ENCODE results near the gene LIME1. TPM values are rescaled to one million over a fixed set of nuclear protein-coding genes. Genes with fewer than 3 reads are reported as not detected.

LIME1 gene
- total and polyA plus RNA-seq, 2 of the 8 experiments (the other 6 are each of a cell fraction or from before 2014, with no cell fraction given), result 4.5 to 5.9 TPM

DNA sequence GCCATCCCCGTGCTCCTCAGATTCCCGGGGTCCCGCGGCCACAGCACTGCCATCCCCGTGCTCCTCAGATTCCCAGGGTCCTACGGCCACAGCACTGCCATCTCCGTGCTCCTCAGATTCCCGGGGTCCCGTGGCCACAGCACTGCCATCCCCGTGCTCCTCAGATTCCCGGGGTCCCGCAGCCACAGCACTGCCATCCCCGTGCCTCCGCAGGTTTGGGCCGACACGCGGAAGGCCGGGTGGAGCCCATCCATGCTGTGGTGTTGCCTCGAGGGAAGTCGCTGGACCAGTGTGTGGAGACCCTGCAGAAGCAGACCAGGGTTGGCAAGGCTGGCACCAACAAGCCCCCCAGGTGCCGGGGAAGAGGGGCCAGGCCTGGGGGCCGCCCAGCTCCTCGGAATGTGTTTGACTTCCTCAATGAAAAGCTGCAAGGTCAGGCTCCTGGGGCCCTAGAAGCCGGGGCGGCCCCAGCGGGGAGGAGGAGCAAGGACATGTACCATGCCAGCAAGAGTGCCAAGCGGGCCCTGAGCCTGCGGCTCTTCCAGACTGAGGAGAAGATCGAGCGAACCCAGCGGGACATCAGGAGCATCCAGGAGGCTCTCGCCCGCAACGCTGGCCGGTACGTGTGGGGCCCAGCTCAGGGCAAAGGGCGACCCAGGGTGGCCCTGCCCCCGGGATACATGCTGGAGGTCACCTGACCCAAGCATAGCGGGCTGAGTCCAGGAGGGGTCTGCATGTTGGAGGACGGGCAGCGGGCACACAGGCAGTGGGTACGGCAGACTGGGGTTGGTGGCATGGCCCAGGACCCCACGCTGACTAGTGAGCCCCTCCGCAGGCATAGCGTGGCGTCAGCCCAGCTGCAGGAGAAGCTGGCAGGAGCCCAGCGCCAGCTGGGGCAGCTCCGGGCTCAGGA, 1.3 kb upstream of the LIME1 start (continued):
- TF ChIP-seq, protein P1, sequence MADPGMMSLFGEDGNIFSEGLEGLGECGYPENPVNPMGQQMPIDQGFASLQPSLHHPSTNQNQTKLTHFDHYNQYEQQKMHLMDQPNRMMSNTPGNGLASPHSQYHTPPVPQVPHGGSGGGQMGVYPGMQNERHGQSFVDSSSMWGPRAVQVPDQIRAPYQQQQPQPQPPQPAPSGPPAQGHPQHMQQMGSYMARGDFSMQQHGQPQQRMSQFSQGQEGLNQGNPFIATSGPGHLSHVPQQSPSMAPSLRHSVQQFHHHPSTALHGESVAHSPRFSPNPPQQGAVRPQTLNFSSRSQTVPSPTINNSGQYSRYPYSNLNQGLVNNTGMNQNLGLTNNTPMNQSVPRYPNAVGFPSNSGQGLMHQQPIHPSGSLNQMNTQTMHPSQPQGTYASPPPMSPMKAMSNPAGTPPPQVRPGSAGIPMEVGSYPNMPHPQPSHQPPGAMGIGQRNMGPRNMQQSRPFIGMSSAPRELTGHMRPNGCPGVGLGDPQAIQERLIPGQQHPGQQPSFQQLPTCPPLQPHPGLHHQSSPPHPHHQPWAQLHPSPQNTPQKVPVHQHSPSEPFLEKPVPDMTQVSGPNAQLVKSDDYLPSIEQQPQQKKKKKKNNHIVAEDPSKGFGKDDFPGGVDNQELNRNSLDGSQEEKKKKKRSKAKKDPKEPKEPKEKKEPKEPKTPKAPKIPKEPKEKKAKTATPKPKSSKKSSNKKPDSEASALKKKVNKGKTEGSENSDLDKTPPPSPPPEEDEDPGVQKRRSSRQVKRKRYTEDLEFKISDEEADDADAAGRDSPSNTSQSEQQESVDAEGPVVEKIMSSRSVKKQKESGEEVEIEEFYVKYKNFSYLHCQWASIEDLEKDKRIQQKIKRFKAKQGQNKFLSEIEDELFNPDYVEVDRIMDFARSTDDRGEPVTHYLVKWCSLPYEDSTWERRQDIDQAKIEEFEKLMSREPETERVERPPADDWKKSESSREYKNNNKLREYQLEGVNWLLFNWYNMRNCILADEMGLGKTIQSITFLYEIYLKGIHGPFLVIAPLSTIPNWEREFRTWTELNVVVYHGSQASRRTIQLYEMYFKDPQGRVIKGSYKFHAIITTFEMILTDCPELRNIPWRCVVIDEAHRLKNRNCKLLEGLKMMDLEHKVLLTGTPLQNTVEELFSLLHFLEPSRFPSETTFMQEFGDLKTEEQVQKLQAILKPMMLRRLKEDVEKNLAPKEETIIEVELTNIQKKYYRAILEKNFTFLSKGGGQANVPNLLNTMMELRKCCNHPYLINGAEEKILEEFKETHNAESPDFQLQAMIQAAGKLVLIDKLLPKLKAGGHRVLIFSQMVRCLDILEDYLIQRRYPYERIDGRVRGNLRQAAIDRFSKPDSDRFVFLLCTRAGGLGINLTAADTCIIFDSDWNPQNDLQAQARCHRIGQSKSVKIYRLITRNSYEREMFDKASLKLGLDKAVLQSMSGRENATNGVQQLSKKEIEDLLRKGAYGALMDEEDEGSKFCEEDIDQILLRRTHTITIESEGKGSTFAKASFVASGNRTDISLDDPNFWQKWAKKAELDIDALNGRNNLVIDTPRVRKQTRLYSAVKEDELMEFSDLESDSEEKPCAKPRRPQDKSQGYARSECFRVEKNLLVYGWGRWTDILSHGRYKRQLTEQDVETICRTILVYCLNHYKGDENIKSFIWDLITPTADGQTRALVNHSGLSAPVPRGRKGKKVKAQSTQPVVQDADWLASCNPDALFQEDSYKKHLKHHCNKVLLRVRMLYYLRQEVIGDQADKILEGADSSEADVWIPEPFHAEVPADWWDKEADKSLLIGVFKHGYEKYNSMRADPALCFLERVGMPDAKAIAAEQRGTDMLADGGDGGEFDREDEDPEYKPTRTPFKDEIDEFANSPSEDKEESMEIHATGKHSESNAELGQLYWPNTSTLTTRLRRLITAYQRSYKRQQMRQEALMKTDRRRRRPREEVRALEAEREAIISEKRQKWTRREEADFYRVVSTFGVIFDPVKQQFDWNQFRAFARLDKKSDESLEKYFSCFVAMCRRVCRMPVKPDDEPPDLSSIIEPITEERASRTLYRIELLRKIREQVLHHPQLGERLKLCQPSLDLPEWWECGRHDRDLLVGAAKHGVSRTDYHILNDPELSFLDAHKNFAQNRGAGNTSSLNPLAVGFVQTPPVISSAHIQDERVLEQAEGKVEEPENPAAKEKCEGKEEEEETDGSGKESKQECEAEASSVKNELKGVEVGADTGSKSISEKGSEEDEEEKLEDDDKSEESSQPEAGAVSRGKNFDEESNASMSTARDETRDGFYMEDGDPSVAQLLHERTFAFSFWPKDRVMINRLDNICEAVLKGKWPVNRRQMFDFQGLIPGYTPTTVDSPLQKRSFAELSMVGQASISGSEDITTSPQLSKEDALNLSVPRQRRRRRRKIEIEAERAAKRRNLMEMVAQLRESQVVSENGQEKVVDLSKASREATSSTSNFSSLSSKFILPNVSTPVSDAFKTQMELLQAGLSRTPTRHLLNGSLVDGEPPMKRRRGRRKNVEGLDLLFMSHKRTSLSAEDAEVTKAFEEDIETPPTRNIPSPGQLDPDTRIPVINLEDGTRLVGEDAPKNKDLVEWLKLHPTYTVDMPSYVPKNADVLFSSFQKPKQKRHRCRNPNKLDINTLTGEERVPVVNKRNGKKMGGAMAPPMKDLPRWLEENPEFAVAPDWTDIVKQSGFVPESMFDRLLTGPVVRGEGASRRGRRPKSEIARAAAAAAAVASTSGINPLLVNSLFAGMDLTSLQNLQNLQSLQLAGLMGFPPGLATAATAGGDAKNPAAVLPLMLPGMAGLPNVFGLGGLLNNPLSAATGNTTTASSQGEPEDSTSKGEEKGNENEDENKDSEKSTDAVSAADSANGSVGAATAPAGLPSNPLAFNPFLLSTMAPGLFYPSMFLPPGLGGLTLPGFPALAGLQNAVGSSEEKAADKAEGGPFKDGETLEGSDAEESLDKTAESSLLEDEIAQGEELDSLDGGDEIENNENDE (IDR thresholded peaks at IDR 0.05; ENCODE audit: insufficient replicate concordance, low read length), result no peak
- TF ChIP-seq RAD21 (IDR thresholded peaks at IDR 0.05 in 1 of 2, conservative IDR thresholded peaks at IDR 0.05 in 1 of 2; ENCODE audit: low read depth in 2 of 2, low read length in 2 of 2) (no peak), SP4 (IDR thresholded peaks at IDR 0.05; ENCODE audit: low read length) (no peak), CBX5 (IDR thresholded peaks at IDR 0.05; ENCODE audit: low read depth, low read length) (no peak), SIN3A (conservative IDR thresholded peaks at IDR 0.05 in 1 of 2, IDR thresholded peaks at IDR 0.05 in 1 of 2; ENCODE audit: low read depth in 1 of 2, low read length in 2 of 2) (no peak), KDM1A (IDR thresholded peaks at IDR 0.05; ENCODE audit: borderline replicate concordance, low read length) (no peak)
- TF ChIP-seq, protein P2, sequence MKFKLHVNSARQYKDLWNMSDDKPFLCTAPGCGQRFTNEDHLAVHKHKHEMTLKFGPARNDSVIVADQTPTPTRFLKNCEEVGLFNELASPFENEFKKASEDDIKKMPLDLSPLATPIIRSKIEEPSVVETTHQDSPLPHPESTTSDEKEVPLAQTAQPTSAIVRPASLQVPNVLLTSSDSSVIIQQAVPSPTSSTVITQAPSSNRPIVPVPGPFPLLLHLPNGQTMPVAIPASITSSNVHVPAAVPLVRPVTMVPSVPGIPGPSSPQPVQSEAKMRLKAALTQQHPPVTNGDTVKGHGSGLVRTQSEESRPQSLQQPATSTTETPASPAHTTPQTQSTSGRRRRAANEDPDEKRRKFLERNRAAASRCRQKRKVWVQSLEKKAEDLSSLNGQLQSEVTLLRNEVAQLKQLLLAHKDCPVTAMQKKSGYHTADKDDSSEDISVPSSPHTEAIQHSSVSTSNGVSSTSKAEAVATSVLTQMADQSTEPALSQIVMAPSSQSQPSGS (IDR thresholded peaks at IDR 0.05; ENCODE audit: low read length), result no peak
